ENCODE results near the gene EMC6. TPM values are rescaled to one million over a fixed set of nuclear protein-coding genes. Genes with fewer than 3 reads are reported as not detected.
A peak's percentile ranks its signal among the peaks of the same experiment; 100 is the strongest.

Gene EMC6
- total RNA-seq, 1 donor from 2014 or later = 75.0 TPM

- Histone ChIP-seq H3K9me3 (no peaks in the 10 kb centered on the region), H3K27ac (no peak overlapping the region), H3K4me1 (no peaks in the 10 kb centered on the region), H3K4me3 (no peak overlapping the region), H3K27me3 (no peaks in the 10 kb centered on the region), H3K36me3 (peaks cover 19 to 45% of the 10 kb centered on the region in 2 donors)
- intact Hi-C loops (cut with DNase I) = no loop called here
- no peak for TF ChIP-seq CTCF (IDR thresholded peaks at IDR 0.05)
- DNase-seq (ENCODE audit: low spot score in 2 of 2) = no peak
Measured at GRCh38 chr17:3647251-3647650, 21.4 kb upstream of the EMC6 start.

DNA sequence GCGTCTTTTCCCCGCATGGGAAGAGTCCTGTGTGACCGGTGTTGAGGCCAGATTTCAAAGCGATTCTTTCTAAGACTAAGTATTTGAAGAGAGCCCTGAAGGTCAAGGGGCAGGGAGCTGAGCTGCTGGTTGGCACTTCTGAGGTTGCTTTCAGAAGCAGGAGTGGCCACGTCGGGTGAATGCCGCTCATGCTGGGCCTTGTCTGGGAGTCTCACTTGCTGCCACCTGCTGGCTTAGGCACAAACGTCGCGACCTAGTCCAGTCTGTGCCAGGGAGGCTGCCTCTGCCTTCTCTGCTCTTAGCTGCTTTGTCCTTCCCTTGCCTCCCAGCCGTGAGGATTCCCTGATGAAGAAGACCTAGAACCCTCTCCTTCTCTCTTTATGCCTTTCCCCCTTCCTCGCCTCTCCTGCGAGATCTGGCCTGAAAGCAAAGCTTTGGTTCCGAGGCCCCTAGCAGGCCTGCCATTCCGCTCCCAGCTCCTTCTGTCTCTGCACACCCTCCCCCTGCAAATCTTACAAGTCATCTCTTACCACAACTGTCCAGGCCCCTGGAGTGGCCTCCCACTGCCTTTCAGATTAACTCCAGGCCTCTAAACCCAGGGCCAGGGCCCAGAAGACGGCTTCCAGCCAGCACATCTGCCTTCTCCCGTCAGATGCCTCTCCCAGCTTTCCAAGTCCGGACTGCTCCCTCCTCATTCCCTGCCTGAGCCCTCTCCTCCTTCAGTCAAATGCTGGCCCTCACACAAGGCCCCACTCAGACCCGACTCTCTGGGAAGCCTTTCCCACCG, 20.6 kb upstream of the EMC6 start:
- no peak for DNase-seq (ENCODE audit: low spot score in 2 of 2)
- H3K4me1 ChIP-seq = no peaks in the 10 kb centered on the region
- TF ChIP-seq CTCF (IDR thresholded peaks at IDR 0.05) = peak in 1 of 3 experiments; percentile 19
- no peaks in the 10 kb centered on the region for H3K9me3 ChIP-seq
- H3K27me3 ChIP-seq = no peaks in the 10 kb centered on the region
- intact Hi-C loops (cut with DNase I) = no loop called here
- H3K4me3 ChIP-seq = no peak overlapping the region
- H3K27ac ChIP-seq = no peak overlapping the region
- peaks cover 15 to 45% of the 10 kb centered on the region in 2 donors for H3K36me3 ChIP-seq

- H3K36me3 ChIP-seq = peaks cover 0 to 2% of the 10 kb centered on the region in 2 donors
- no peaks in the 10 kb centered on the region for H3K27me3 ChIP-seq
- no peaks in the 10 kb centered on the region for H3K9me3 ChIP-seq
- intact Hi-C loops (cut with DNase I) = no loop called here
- peaks cover 9 to 18% of the 10 kb centered on the region in 2 donors for H3K4me1 ChIP-seq
- H3K27ac ChIP-seq = no peak overlapping the region
- TF ChIP-seq CTCF (IDR thresholded peaks at IDR 0.05) = no peak
- H3K4me3 ChIP-seq = no peak overlapping the region
- no peak for DNase-seq (ENCODE audit: low spot score in 2 of 2)
Measured at GRCh38 chr17:3655766-3656165, 12.8 kb upstream of the EMC6 start.

GRCh38 chr17:3656353-3656752, 12.3 kb upstream of the EMC6 start:
- H3K4me3 ChIP-seq = no peak overlapping the region
- no peak for TF ChIP-seq CTCF (IDR thresholded peaks at IDR 0.05)
- H3K4me1 ChIP-seq = peaks cover 9 to 18% of the 10 kb centered on the region in 2 donors
- no peak overlapping the region for H3K27ac ChIP-seq
- no peaks in the 10 kb centered on the region for H3K9me3 ChIP-seq
- intact Hi-C loops (cut with DNase I) = no loop called here
- DNase-seq (ENCODE audit: low spot score in 2 of 2) = no peak
- H3K27me3 ChIP-seq = no peaks in the 10 kb centered on the region
- H3K36me3 ChIP-seq = peaks cover 1 to 2% of the 10 kb centered on the region in 2 donors

GRCh38 chr17:3656755-3657587, 11.6 kb upstream of the EMC6 start:
- peaks cover 9 to 18% of the 10 kb centered on the region in 2 donors for H3K4me1 ChIP-seq
- H3K9me3 ChIP-seq = no peaks in the 10 kb centered on the region
- H3K27ac ChIP-seq = no peak overlapping the region
- DNase-seq (ENCODE audit: low spot score in 2 of 2) = no peak
- no peak overlapping the region for H3K4me3 ChIP-seq
- H3K36me3 ChIP-seq = peaks cover 2 to 7% of the 10 kb centered on the region in 2 donors
- TF ChIP-seq CTCF (IDR thresholded peaks at IDR 0.05) = no peak
- intact Hi-C loops (cut with DNase I) = no loop called here
- no peaks in the 10 kb centered on the region for H3K27me3 ChIP-seq
